BE2C (cell line): ENCODE results near the gene ALKBH3.

Source experiments
- DNase-seq: peaks from one replicate; pipeline ENCODE4 v3.0.0-alpha.2; 2020
- H3K27me3 ChIP-seq: fragments of 250-450 bp; sonication (Bioruptor Pico); 2 replicates; pipeline ENCODE4 v1.5.1; 2020; ENCODE audit warnings: mild to moderate bottlenecking
- H3K36me3 ChIP-seq: fragments of 250-450 bp; sonication (Bioruptor Pico); 2 replicates; pipeline ENCODE4 v1.5.1; 2020; ENCODE audit warnings: mild to moderate bottlenecking
- H3K4me1 ChIP-seq: fragments of 250-450 bp; sonication (Bioruptor Pico); 2 replicates; pipeline ENCODE4 v1.5.1; 2020
- H3K4me3 ChIP-seq: 2 replicates; pipeline ENCODE4 v1.5.1; 2011; ENCODE audit warnings: low read depth, low read length
- H3K9me3 ChIP-seq: fragments of 250-450 bp; sonication (Bioruptor Pico); 2 replicates; pipeline ENCODE4 v1.5.1; 2020
- TF ChIP-seq, protein P1 (sequence below): IDR thresholded peaks from 2 replicates; pipeline ENCODE4 v1.5.1; 2012; ENCODE audit warnings: mild to moderate bottlenecking, low read depth, low read length

ALKBH3 gene

DNA sequence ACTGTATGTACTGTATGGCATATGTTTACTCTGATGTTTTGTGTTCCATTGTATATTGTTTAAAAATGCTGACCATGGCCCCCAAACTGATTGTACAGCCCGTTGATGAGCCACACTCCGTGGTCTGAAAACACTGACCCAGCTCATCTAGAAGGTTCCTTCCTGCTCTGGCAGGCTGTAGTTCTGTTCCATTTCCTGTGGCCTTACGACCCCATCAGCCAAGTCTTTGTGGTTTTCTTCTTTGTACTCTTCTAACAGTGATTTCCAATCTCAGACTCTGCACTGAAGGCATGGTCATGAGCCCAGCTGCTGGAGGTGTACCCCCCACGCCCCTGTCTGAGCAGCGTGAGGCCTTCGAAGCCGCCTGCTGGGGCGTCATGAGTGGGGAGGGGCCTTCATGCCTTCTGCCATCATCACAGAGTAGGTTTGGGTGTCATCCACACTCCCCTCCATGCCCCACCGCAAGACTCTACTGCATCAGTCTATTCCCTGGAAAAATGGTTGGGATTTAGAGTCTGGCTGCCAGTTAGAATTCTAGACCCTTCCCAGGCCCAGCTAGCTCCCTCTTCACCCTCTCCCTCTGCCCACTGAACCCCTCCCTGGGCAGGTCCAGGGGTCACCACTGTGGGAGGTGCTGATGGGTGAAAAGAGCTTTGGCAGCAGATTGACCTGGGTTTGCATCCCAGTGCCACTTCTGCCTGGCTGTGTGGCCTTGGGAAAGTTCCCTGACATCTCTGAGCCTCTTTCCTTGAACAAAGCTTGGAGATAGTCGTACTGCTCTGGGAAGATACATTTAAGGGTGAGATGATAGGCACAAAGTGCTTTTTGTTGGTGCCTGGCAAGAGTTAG is 50.5 kb downstream of the ALKBH3 start:
- no peak overlapping the region for H3K4me3 ChIP-seq
- DNase-seq: no peak
- no peaks in the 10 kb centered on the region for H3K9me3 ChIP-seq
- H3K4me1 ChIP-seq: peaks cover 31% of the 10 kb centered on the region
- H3K36me3 ChIP-seq: no peaks in the 10 kb centered on the region
- TF ChIP-seq, protein P1, sequence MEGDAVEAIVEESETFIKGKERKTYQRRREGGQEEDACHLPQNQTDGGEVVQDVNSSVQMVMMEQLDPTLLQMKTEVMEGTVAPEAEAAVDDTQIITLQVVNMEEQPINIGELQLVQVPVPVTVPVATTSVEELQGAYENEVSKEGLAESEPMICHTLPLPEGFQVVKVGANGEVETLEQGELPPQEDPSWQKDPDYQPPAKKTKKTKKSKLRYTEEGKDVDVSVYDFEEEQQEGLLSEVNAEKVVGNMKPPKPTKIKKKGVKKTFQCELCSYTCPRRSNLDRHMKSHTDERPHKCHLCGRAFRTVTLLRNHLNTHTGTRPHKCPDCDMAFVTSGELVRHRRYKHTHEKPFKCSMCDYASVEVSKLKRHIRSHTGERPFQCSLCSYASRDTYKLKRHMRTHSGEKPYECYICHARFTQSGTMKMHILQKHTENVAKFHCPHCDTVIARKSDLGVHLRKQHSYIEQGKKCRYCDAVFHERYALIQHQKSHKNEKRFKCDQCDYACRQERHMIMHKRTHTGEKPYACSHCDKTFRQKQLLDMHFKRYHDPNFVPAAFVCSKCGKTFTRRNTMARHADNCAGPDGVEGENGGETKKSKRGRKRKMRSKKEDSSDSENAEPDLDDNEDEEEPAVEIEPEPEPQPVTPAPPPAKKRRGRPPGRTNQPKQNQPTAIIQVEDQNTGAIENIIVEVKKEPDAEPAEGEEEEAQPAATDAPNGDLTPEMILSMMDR: no peak
- no peaks in the 10 kb centered on the region for H3K27me3 ChIP-seq

DNA sequence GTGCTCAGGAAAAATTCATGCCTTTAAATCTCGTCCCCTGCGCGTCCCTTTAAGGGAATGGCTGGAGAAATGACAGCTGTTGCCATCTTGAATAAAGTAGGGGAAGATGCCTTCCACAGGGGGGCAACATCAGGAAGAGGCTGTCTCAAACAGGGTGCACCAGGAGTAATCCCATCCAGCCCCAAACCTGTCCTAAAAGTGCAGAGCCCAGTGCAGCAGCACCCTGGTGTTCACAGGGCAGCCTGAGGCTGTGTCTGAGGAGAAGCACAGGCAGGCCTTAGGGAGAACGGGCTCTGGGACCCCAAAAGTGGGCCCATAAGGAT is 51.0 kb downstream of the ALKBH3 start:
- Histone ChIP-seq H3K4me1 (peaks cover 30% of the 10 kb centered on the region), H3K4me3 (no peak overlapping the region), H3K27me3 (no peaks in the 10 kb centered on the region), H3K36me3 (no peaks in the 10 kb centered on the region), H3K9me3 (no peaks in the 10 kb centered on the region)
- TF ChIP-seq, protein P1: no peak
- DNase-seq: no peak

DNA sequence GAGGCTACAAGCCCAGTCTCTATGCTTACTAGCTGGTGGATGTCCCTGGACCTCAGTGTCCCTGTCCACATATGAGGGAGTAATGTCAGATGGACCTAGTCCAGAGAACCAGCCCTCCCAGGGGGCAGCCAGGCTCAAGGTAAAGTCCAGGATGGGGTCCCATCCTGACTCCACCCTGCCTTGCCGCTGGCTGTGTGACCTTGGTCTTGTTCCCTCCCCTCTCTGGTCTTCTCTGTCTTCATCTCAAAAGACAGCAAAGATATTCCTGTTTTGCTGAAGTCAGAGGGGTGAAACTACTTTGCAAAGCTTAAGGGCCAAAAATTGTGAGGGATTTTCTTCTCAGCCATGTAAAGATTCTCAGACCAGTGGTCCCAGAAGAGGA is 52.6 kb downstream of the ALKBH3 start:
- no peaks in the 10 kb centered on the region for H3K36me3 ChIP-seq
- TF ChIP-seq, protein P1: no peak
- DNase-seq: no peak

DNA sequence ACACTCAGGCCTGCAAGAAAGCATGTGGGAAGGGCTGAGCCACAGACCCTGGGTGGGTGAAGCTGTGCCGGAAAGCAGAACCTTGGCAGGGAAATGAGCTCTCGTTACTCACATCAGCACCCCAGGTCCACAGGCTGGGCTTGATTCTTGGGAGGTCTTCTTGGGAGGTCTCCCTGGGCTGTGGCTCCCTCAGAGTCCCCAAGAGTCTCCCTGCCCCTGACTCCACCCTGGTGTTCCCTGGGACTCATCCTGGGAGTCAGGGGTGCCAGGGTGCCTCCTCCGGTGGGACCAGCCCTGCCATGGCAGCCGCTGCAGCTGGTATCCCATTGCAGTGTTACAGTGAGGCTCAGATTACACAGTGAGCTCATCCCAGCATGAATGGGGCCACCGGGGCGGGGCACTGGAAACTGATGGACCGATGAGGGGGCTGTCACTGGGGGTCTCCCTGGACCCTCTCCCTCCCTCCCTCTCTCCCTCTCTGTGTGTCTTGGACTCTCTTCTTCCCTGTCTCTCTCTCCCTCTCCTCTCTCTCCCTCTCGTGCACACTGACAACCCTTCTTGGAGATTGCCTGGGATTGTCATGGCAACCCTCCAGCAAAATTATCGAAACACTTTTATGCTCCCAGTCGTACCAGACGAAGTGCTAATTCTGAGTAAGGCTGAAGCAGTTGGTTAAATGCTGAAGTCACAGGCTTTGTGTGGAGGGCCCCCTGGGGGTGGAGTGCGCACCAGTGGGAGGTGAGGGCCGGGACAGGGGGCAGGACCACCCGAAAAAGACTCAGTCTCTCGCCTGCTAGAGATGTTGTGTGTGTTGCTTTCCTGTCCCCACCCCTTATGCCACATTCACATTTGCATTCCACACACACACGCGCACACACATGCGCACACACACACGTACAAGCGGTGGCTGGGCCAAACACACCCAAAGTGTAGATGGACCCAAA is 53.2 kb downstream of the ALKBH3 start:
- peak; percentile 28 for DNase-seq
- TF ChIP-seq, protein P1: peak; percentile 26; the same call in 1 of the 2 replicates
- Histone ChIP-seq H3K9me3 (no peaks in the 10 kb centered on the region), H3K4me3 (no peak overlapping the region), H3K4me1 (peaks cover 12% of the 10 kb centered on the region), H3K27me3 (no peaks in the 10 kb centered on the region), H3K36me3 (no peaks in the 10 kb centered on the region)

More for the DNA sequence above, 52.6 kb downstream of the ALKBH3 start:
- Histone ChIP-seq H3K9me3 (no peaks in the 10 kb centered on the region), H3K27me3 (no peaks in the 10 kb centered on the region), H3K4me3 (no peak overlapping the region), H3K4me1 (peaks cover 14% of the 10 kb centered on the region)

DNA sequence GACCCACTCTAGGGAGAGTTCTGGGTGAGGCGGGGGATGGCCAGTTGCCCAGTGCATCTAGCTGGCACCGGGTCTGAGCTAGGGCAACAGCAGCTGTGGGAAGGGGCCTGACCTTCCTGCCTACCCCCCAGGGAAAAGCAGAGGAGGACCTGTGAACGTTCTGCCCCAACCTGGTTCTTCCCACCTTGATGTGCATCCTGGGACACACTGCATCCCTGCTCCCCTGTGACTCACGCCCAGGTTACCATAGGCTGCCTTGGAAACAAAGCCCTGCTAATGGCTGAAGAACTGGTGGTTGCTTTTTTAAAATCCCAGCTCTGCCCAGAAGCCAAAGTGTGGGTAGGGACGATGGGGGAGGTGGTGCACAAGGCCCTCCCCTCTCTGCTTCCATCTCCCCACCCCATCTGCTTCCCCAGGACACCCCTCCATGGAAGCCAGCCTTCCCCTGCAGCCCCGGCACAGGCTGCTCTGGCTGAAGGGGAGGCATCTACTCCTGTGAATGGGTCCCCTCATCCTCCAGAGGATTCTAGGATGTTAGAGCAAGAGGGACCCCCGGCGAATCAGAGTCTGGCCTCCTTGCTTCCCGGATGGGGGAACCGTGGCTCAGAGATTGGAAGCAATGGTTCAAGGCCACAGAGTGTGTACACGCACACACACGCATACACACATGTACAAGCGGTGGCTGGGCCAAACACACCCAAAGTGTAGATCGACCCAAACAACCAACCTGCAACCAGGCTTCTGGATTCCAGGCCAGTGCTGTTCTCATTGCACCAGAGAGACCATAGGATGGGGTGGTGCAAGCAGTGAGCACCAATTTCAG is 54.2 kb downstream of the ALKBH3 start:
- DNase-seq: no peak
- H3K4me1 ChIP-seq: peaks cover 12% of the 10 kb centered on the region
- H3K27me3 ChIP-seq: no peaks in the 10 kb centered on the region
- H3K4me3 ChIP-seq: no peak overlapping the region
- no peaks in the 10 kb centered on the region for H3K9me3 ChIP-seq
- H3K36me3 ChIP-seq: no peaks in the 10 kb centered on the region
- TF ChIP-seq, protein P1: no peak
